ENCODE results near the gene KIRREL2. TPM values are rescaled to one million over a fixed set of nuclear protein-coding genes. Genes with fewer than 3 reads are reported as not detected.

Gene KIRREL2
- total and polyA plus RNA-seq, 9 of the 15 experiments (the other 6 are each of a cell fraction or from before 2014, with no cell fraction given) = 0.01 to 0.12 (median 0.09) TPM; not detected in 4

DNA sequence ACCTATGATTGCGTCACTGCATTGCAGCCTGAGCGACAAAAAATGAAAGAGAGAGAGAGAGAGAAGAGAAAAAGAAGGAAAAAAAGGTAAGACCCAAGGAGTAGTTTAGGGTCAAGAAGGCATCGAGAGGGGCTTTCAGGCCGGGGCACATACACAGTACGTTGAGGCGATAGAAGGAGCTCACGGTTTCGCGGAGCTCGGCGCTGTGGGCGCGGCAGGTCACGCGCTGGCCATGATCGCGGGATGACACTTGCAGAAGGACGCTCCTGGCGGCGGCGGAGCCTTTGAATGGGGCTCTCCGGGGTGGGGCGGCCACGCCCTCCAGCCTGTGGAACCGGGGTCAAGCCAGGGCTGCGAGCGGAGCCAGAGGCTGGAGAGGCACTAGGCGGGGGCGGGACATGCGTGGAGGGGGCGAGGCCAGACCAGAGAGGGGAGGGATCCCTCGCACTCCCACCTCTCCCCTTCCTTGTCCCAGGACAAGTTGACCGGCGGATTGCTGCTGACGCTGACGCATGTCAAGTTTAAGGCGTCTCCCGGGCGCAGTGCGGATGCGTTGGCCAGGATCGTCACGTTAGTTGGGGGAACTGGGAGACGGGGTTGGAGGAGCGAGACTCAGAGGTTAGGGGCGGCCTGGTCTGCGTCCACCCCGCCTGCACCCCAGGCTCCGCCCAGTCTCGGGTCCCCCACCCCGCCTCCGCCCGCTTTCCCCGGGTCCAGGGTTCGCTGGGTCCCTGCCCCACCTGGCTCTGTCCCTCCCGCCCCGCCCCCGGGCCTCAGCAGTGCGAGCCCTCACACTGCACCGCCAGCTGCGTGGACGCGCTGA is 11.3 kb upstream of the KIRREL2 start (continued):
- TF ChIP-seq, protein P1, sequence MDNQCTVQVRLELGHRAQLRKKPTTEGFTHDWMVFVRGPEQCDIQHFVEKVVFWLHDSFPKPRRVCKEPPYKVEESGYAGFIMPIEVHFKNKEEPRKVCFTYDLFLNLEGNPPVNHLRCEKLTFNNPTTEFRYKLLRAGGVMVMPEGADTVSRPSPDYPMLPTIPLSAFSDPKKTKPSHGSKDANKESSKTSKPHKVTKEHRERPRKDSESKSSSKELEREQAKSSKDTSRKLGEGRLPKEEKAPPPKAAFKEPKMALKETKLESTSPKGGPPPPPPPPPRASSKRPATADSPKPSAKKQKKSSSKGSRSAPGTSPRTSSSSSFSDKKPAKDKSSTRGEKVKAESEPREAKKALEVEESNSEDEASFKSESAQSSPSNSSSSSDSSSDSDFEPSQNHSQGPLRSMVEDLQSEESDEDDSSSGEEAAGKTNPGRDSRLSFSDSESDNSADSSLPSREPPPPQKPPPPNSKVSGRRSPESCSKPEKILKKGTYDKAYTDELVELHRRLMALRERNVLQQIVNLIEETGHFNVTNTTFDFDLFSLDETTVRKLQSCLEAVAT (IDR thresholded peaks at IDR 0.05) = peak in 1 of 2 experiments; percentile 74; a peak in 2 of 4 replicates
- TF ChIP-seq KDM5B (IDR thresholded peaks at IDR 0.05; ENCODE audit: insufficient replicate concordance, low read depth, low read length) (peak; percentile 28), GATA2 (CRISPR knock-in tag; IDR thresholded peaks at IDR 0.05) (no peak), FOXJ2 (tag; IDR thresholded peaks at IDR 0.05) (no peak), ZNF778 (CRISPR knock-in tag; IDR thresholded peaks at IDR 0.05) (no peak), SAP30 (IDR thresholded peaks at IDR 0.05; ENCODE audit: borderline replicate concordance, insufficient read depth, low read depth, low read length, poor library complexity, severe bottlenecking) (no peak), HLTF (IDR thresholded peaks at IDR 0.05) (peak; percentile 36; the same call in 1 of the 2 replicates), FOSL1 (tag; conservative IDR thresholded peaks at IDR 0.05) (0 out of 2 replicates have a peak, but pooled peaks have one; percentile 9), RCOR1 (IDR thresholded peaks at IDR 0.05; ENCODE audit: borderline replicate concordance in 1 of 2, low read depth in 2 of 2, low read length in 2 of 2) (peak in 1 of 2 experiments; percentile 46; a peak in 1 of 4 replicates), MEIS2 (IDR thresholded peaks at IDR 0.05; ENCODE audit: partially characterized antibody) (peak; percentile 5), PTTG1 (tag; IDR thresholded peaks at IDR 0.05; ENCODE audit: low read depth) (no peak), FOXK2 (conservative IDR thresholded peaks at IDR 0.05 in 1 of 2, IDR thresholded peaks at IDR 0.05 in 1 of 2; ENCODE audit: low read depth in 2 of 2) (peak in 1 of 2 experiments; percentile 27; a peak in 1 of 4 replicates)
- TF ChIP-seq, protein P2, sequence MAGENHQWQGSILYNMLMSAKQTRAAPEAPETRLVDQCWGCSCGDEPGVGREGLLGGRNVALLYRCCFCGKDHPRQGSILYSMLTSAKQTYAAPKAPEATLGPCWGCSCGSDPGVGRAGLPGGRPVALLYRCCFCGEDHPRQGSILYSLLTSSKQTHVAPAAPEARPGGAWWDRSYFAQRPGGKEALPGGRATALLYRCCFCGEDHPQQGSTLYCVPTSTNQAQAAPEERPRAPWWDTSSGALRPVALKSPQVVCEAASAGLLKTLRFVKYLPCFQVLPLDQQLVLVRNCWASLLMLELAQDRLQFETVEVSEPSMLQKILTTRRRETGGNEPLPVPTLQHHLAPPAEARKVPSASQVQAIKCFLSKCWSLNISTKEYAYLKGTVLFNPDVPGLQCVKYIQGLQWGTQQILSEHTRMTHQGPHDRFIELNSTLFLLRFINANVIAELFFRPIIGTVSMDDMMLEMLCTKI (IDR thresholded peaks at IDR 0.05; ENCODE audit: partially characterized antibody) = no peak
- TF ChIP-seq, protein P3, sequence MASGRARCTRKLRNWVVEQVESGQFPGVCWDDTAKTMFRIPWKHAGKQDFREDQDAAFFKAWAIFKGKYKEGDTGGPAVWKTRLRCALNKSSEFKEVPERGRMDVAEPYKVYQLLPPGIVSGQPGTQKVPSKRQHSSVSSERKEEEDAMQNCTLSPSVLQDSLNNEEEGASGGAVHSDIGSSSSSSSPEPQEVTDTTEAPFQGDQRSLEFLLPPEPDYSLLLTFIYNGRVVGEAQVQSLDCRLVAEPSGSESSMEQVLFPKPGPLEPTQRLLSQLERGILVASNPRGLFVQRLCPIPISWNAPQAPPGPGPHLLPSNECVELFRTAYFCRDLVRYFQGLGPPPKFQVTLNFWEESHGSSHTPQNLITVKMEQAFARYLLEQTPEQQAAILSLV (tag; IDR thresholded peaks at IDR 0.05) = peak; percentile 83; the same call in 1 of the 2 replicates
- TF ChIP-seq, protein P4, sequence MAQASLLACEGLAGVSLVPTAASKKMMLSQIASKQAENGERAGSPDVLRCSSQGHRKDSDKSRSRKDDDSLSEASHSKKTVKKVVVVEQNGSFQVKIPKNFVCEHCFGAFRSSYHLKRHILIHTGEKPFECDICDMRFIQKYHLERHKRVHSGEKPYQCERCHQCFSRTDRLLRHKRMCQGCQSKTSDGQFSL (CRISPR knock-in tag; IDR thresholded peaks at IDR 0.05) = 0 out of 2 replicates have a peak, but pooled peaks have one; percentile 16
- TF ChIP-seq, protein P4 (tag; IDR thresholded peaks at IDR 0.05) = no peak
